AG04450 (cell line): Measurements from ENCODE around the gene EXOSC6. TPM values are rescaled to one million over a fixed set of nuclear protein-coding genes. Genes with fewer than 3 reads are reported as not detected.
"Not testable (repeated sequence)": the region's sequence is repeated elsewhere in the genome, so short reads cannot be mapped to it uniquely, and the experiment has no call there.

ENCODE experiments used
- CTCF ChIA-PET: fragments of 300-600, 350-600 bp; formaldehyde crosslinking; extraction: SDS; loops from one replicate; lab custom pipeline; 2022; ENCODE audit warnings: antibody characterized with exemption, inconsistent platforms; lab: Charles Lee
- POLR2A ChIA-PET: fragments of 350-600 bp; formaldehyde crosslinking; extraction: SDS; loops from one replicate; lab custom pipeline; 2021; ENCODE audit warnings: antibody characterized with exemption, inconsistent platforms; lab: Yijun Ruan, JAX
- DNase-seq: peaks from one replicate; pipeline ENCODE4 v3.0.0-alpha.2; 2011; ENCODE audit warnings: low read depth, low spot score
- H3K27ac ChIP-seq: one replicate; pipeline ENCODE4 v1.5.1; 2012; ENCODE audit warnings: low read depth, low read length, control low read depth
- H3K27me3 ChIP-seq: one replicate; pipeline ENCODE4 v1.6.0; 2012; ENCODE audit warnings: low read length; ENCODE audit not compliant: control insufficient read depth, insufficient read depth
- H3K4me3 ChIP-seq: 2 replicates; pipeline ENCODE4 v1.5.1; 2011; ENCODE audit warnings: mild to moderate bottlenecking, low read depth, low read length, control low read depth
- H3K9me3 ChIP-seq: 2 replicates; pipeline ENCODE4 v1.5.1; 2012; ENCODE audit warnings: low read length; ENCODE audit not compliant: control insufficient read depth, insufficient read depth
- polyA plus RNA-seq: library from polyadenylated mRNA; depleted of rRNA; stranded (reverse); fragments of >200 nt; gene quantifications from 2 replicates; pipeline ENCODE4 v1.2.3, GENCODE V29; 2011
- TF ChIP-seq, protein P1 (sequence below): IDR thresholded peaks from 2 replicates; pipeline ENCODE4 v1.5.1; 2011; ENCODE audit warnings: low read depth, low read length, control low read depth, inconsistent platforms

Gene EXOSC6
- polyA plus RNA-seq, 1 experiment: 8.5 TPM

- ChIA-PET CTCF (interaction anchor here (0.6 to 5.1 kb wide), 11 partner anchors 8 to 102 kb away, joined by 3 to 46 read pairs (median 4); partner anchors contain the start of gene AARS1), POLR2A (interaction anchor here (2.2 kb wide), 1 partner anchor 37 kb away, joined by 8 read pairs; the partner anchor contains the start of gene AARS1)
- Histone ChIP-seq H3K9me3 (no peaks in the 10 kb centered on the region; the same call in 1 of the 2 replicates), H3K27ac (no peak overlapping the region), H3K27me3 (no peaks in the 10 kb centered on the region), H3K4me3 (no peak overlapping the region)
- DNase-seq: no peak
- TF ChIP-seq, protein P1, sequence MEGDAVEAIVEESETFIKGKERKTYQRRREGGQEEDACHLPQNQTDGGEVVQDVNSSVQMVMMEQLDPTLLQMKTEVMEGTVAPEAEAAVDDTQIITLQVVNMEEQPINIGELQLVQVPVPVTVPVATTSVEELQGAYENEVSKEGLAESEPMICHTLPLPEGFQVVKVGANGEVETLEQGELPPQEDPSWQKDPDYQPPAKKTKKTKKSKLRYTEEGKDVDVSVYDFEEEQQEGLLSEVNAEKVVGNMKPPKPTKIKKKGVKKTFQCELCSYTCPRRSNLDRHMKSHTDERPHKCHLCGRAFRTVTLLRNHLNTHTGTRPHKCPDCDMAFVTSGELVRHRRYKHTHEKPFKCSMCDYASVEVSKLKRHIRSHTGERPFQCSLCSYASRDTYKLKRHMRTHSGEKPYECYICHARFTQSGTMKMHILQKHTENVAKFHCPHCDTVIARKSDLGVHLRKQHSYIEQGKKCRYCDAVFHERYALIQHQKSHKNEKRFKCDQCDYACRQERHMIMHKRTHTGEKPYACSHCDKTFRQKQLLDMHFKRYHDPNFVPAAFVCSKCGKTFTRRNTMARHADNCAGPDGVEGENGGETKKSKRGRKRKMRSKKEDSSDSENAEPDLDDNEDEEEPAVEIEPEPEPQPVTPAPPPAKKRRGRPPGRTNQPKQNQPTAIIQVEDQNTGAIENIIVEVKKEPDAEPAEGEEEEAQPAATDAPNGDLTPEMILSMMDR: peak; percentile 56
Measured at GRCh38 chr16:70252355-70252988, 732 bp upstream of the EXOSC6 start.

DNA sequence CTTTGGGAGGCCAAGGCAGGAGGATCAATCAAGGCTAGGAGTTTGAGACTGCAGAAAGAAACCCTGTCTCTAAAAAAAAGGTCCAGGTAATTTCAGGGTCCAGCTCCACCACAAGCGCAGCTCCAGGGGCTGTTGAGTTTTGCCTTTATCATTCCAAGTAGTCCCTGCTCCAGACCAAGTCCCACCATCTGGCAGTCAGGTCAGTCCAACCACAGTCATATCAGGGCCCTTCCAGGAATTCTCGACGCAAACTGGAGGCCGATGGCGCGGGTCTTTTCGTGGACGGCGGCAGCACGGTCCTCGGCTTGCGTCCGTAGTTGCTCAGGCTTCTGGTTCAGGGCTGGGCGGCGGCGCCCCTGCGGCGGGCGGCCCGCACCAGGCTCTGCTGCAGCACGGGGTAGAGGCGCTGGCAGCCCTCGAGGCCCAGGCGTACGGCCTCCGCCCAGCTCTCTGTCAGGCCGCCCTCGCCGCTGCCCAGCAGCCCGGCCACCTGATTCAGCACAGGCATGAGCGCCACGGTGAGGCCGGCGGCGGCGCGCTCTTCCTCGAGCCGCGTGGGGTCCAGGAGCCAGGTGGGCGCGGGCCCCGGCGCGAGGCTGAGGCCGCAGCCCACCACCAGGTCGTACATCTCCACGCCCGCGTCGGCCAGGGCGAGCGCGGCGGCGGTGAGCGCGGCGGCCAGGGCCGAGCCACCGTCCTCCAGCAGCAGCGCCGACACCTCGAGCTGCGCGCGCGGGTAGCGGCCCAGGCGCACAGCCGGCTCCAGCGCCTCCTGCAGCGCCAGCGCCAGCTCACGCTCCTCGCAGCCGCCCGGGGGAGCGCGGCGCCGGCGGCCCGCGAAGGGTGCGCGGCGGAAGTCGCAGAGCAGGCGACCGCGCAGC, 752 bp downstream of the EXOSC6 start:
- H3K9me3 ChIP-seq: no peaks in the 10 kb centered on the region; the same call in 1 of the 2 replicates
- TF ChIP-seq, protein P1: no peak
- H3K4me3 ChIP-seq: peak overlapping the region; percentile 58
- DNase-seq: no peak
- ChIA-PET POLR2A (interaction anchor here (2.2 kb wide), 1 partner anchor 38 kb away, joined by 8 read pairs; the partner anchor contains the start of gene AARS1), CTCF (interaction anchor here (1.0 to 1.6 kb wide), 3 partner anchors 9 to 17 kb away, joined by 3 to 5 read pairs (median 5); no protein-coding TSS in a partner anchor)
- H3K27ac ChIP-seq: no peak overlapping the region
- no peaks in the 10 kb centered on the region for H3K27me3 ChIP-seq

- CTCF ChIA-PET: interaction anchor here (0.9 kb wide), 1 partner anchor 85 kb away, joined by 3 read pairs; no protein-coding TSS in a partner anchor
- H3K27ac ChIP-seq, H3K9me3 ChIP-seq, DNase-seq, POLR2A ChIA-PET, H3K4me3 ChIP-seq, H3K27me3 ChIP-seq: not testable (repeated sequence)
Measured at GRCh38 chr16:70249697-70250096, 2.0 kb downstream of the EXOSC6 start.

- H3K27ac ChIP-seq, DNase-seq, H3K27me3 ChIP-seq, H3K4me3 ChIP-seq, H3K9me3 ChIP-seq, CTCF ChIA-PET, POLR2A ChIA-PET: not testable (repeated sequence)
Measured at GRCh38 chr16:70238773-70239172, 13.0 kb downstream of the EXOSC6 start.

DNA sequence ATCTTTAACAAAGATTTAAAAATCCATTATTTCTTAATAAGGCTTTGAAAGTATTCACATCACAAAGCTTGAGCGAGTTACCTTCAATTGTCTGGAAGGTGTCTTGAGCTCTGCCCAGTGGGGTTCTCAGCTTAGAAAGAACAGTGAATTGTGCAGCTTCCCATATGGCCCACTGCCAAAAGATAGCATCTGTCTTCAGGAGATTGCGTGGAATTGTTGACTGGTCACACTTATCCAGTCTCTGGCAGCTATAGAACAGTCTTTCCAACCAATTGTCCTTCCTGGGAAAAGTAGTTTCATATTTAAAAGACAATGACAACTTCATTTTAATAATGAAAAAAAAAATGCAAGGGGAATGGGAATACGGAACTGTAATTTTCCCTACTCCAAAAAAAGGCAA, 19.9 kb downstream of the EXOSC6 start:
- CTCF ChIA-PET, H3K4me3 ChIP-seq, H3K27ac ChIP-seq, H3K9me3 ChIP-seq, H3K27me3 ChIP-seq, DNase-seq, POLR2A ChIA-PET: not testable (repeated sequence)

DNA sequence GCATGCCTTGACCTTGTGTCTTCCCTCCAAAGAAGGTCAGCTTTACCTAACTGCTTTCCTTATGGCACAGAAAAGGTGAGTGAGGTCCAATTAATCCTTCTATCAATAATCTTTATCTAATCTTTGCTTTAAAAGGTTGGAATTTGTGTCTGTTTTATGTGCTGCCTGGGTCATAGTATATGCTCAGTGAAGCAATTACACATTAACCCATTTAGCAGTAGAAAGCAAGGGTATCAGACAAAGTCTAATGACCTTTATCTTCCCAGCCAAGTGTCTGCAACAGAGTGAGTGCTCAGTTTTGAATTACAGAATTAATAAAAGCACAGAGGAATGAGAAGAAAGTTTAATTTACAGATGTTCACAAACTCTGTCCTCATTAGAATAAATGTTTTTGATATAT, 25.7 kb downstream of the EXOSC6 start:
- CTCF ChIA-PET, POLR2A ChIA-PET, H3K4me3 ChIP-seq, DNase-seq, H3K9me3 ChIP-seq, H3K27me3 ChIP-seq, H3K27ac ChIP-seq: not testable (repeated sequence)

DNA sequence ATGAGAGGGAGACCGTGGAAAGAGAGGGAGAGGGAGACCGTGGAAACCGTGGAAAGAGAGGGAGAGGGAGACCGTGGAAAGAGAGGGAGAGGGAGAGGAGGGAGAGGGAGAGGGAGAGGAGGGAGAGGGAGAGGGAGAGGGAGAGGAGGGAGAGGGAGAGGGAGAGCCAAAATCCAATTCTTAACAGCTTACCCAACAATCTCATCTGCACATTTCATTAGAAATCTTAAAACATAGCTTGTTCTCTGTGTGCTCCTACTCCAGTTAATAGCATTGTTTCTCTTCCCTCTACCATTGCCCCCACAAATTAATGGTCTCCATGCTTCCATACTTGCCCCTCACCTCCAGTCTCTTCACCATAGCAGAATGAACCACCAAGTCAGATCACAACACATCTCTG, 26.3 kb downstream of the EXOSC6 start:
- POLR2A ChIA-PET, H3K9me3 ChIP-seq, CTCF ChIA-PET, H3K27me3 ChIP-seq, H3K27ac ChIP-seq, DNase-seq, H3K4me3 ChIP-seq: not testable (repeated sequence)

- H3K9me3 ChIP-seq, H3K4me3 ChIP-seq, H3K27ac ChIP-seq, DNase-seq, POLR2A ChIA-PET, H3K27me3 ChIP-seq, CTCF ChIA-PET: not testable (repeated sequence)
Measured at GRCh38 chr16:70224645-70225044, 27.1 kb downstream of the EXOSC6 start.

DNA sequence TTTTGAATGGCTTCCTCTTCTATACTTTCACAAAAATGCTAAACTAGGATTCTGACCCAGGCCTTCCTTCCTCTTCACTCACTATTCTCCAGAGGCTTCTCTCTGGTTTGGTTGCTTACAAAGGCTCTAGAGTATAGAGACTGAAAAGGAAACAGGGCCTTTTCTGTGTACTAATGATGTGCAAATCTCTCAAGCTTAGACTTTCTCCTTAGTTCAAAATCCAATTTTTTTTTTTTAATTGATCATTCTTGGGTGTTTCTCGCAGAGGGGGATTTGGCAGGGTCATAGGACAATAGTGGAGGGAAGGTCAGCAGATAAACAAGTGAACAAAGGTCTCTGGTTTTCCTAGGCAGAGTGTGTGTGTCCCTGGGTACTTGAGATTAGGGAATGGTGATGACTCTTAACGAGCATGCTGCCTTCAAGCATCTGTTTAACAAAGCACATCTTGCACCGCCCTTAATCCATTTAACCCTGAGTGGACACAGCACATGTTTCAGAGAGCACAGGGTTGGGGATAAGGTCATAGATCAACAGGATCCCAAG, 27.7 kb downstream of the EXOSC6 start:
- H3K27me3 ChIP-seq, H3K27ac ChIP-seq, H3K4me3 ChIP-seq, H3K9me3 ChIP-seq, DNase-seq, POLR2A ChIA-PET: not testable (repeated sequence)
- CTCF ChIA-PET: interaction anchor here (0.6 kb wide), 1 partner anchor 30 kb away, joined by 4 read pairs; no protein-coding TSS in a partner anchor
